Vagina (tissue), 2 donors: ENCODE data around the gene PAXX.

ENCODE experiments used
- CTCF ChIP-seq, 3 experiments: fragments of 450-650 bp in 2 of 3; fragments of 200-600 bp in 1 of 3; sonication (generic) in 1 of 3; IDR thresholded peaks; one replicate each; pipeline ENCODE4 v1.5.1; 2017 to 2019; ENCODE audit warnings: antibody characterized with exemption in 3 of 3, mild to moderate bottlenecking in 2 of 3, moderate library complexity in 2 of 3
- POLR2A ChIP-seq, 2 donors: fragments of 450-650 bp; IDR thresholded peaks; one replicate each; pipeline ENCODE4 v1.6.1; 2017; ENCODE audit warnings: antibody characterized with exemption in 2 of 2, mild to moderate bottlenecking in 2 of 2, moderate library complexity in 2 of 2

GRCh38 chr9:136963751-136964150 lies 28.5 kb upstream of the PAXX start:
- TF ChIP-seq CTCF (IDR thresholded peaks at IDR 0.05) (no peak), POLR2A (IDR thresholded peaks at IDR 0.05) (no peak)
